Measurements from ENCODE around the gene GLYR1.

DNA sequence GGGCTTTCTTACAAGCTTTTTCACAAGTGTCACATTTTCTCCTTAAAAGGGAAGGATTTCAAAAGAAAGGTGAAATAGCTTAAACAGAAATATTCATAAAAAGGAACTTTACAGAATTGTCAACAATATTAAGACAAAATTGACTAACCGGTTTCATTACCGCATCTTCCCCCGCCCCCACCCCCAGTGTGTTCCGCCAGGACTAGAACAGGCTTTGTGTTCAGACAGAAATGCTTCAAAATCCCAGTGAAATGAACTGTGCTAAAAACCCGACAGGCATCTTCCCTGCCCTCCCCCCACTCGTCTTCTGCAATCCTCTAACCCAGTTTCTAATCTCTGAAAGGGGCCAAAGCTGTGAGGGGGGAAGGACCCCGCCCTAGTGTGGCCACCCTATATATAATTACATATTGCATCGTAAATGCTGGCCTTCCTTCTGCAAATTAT, 43.7 kb downstream of the GLYR1 start:
- TF ChIP-seq TAF1 (IDR thresholded peaks at IDR 0.05; ENCODE audit: low read depth) (no peak), RAD21 (IDR thresholded peaks at IDR 0.05; ENCODE audit: low read depth) (no peak), EP300 (IDR thresholded peaks at IDR 0.05; ENCODE audit: borderline replicate concordance) (no peak), ZBTB7A (IDR thresholded peaks at IDR 0.05; ENCODE audit: low read depth) (no peak), CREB1 (IDR thresholded peaks at IDR 0.05; ENCODE audit: low read depth) (no peak)
- TF ChIP-seq, protein P1, sequence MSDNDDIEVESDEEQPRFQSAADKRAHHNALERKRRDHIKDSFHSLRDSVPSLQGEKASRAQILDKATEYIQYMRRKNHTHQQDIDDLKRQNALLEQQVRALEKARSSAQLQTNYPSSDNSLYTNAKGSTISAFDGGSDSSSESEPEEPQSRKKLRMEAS (IDR thresholded peaks at IDR 0.05): no peak
- TF ChIP-seq, protein P2, sequence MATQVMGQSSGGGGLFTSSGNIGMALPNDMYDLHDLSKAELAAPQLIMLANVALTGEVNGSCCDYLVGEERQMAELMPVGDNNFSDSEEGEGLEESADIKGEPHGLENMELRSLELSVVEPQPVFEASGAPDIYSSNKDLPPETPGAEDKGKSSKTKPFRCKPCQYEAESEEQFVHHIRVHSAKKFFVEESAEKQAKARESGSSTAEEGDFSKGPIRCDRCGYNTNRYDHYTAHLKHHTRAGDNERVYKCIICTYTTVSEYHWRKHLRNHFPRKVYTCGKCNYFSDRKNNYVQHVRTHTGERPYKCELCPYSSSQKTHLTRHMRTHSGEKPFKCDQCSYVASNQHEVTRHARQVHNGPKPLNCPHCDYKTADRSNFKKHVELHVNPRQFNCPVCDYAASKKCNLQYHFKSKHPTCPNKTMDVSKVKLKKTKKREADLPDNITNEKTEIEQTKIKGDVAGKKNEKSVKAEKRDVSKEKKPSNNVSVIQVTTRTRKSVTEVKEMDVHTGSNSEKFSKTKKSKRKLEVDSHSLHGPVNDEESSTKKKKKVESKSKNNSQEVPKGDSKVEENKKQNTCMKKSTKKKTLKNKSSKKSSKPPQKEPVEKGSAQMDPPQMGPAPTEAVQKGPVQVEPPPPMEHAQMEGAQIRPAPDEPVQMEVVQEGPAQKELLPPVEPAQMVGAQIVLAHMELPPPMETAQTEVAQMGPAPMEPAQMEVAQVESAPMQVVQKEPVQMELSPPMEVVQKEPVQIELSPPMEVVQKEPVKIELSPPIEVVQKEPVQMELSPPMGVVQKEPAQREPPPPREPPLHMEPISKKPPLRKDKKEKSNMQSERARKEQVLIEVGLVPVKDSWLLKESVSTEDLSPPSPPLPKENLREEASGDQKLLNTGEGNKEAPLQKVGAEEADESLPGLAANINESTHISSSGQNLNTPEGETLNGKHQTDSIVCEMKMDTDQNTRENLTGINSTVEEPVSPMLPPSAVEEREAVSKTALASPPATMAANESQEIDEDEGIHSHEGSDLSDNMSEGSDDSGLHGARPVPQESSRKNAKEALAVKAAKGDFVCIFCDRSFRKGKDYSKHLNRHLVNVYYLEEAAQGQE (IDR thresholded peaks at IDR 0.05; ENCODE audit: low read depth): no peak

Measured in Ishikawa (cell line).